Upper lobe of left lung (tissue), 4 donors: ENCODE measurements around the gene ADAM19.

Experiments used
- POLR2A ChIP-seq, 4 donors: fragments of 450-650 bp; IDR thresholded peaks; one replicate each; pipeline ENCODE4 v1.5.1; 2016 to 2017; ENCODE audit warnings: antibody characterized with exemption in 4 of 4, mild to moderate bottlenecking in 2 of 4
- POLR2AphosphoS5 ChIP-seq, 2 donors: sonication (generic); formaldehyde crosslinking; IDR thresholded peaks; one replicate each; pipeline ENCODE4 v1.5.1; 2017; ENCODE audit warnings: antibody characterized with exemption in 2 of 2
- TF ChIP-seq, protein P1 (sequence below), 6 experiments: fragments of 450-650 bp in 4 of 6; fragments of 200-600 bp in 2 of 6; sonication (generic) in 2 of 6; IDR thresholded peaks; one replicate each; pipeline ENCODE4 v1.5.1; 2016 to 2019; ENCODE audit warnings: antibody characterized with exemption in 6 of 6

DNA sequence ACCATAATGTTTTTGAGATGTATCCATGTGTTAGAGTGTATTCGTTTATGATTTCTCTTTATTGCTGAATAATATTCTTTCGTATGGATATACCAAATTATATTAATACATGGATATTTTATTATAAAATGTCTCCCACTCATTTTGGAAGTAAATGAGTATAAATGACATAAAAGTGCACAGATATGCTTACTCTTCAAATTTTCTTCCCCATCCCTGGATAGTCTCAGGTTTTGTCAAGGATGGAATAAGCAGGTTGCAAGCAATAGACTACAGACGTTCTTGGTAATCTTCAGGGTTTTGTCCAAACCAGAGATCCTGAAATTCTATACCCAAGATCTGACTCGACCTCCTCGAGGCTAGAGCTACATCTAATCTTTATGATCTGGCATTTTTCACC is 64.9 kb downstream of the ADAM19 start:
- TF ChIP-seq POLR2AphosphoS5 (IDR thresholded peaks at IDR 0.05): no peak
- TF ChIP-seq, protein P1, sequence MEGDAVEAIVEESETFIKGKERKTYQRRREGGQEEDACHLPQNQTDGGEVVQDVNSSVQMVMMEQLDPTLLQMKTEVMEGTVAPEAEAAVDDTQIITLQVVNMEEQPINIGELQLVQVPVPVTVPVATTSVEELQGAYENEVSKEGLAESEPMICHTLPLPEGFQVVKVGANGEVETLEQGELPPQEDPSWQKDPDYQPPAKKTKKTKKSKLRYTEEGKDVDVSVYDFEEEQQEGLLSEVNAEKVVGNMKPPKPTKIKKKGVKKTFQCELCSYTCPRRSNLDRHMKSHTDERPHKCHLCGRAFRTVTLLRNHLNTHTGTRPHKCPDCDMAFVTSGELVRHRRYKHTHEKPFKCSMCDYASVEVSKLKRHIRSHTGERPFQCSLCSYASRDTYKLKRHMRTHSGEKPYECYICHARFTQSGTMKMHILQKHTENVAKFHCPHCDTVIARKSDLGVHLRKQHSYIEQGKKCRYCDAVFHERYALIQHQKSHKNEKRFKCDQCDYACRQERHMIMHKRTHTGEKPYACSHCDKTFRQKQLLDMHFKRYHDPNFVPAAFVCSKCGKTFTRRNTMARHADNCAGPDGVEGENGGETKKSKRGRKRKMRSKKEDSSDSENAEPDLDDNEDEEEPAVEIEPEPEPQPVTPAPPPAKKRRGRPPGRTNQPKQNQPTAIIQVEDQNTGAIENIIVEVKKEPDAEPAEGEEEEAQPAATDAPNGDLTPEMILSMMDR (IDR thresholded peaks at IDR 0.05): no peak
- TF ChIP-seq POLR2A (IDR thresholded peaks at IDR 0.05): no peak
